ENCODE data around the gene ABHD12. TPM values are rescaled to one million over a fixed set of nuclear protein-coding genes. Genes with fewer than 3 reads are reported as not detected.

Gene ABHD12
- polyA plus RNA-seq, 1 donor = 45.8 TPM

DNA sequence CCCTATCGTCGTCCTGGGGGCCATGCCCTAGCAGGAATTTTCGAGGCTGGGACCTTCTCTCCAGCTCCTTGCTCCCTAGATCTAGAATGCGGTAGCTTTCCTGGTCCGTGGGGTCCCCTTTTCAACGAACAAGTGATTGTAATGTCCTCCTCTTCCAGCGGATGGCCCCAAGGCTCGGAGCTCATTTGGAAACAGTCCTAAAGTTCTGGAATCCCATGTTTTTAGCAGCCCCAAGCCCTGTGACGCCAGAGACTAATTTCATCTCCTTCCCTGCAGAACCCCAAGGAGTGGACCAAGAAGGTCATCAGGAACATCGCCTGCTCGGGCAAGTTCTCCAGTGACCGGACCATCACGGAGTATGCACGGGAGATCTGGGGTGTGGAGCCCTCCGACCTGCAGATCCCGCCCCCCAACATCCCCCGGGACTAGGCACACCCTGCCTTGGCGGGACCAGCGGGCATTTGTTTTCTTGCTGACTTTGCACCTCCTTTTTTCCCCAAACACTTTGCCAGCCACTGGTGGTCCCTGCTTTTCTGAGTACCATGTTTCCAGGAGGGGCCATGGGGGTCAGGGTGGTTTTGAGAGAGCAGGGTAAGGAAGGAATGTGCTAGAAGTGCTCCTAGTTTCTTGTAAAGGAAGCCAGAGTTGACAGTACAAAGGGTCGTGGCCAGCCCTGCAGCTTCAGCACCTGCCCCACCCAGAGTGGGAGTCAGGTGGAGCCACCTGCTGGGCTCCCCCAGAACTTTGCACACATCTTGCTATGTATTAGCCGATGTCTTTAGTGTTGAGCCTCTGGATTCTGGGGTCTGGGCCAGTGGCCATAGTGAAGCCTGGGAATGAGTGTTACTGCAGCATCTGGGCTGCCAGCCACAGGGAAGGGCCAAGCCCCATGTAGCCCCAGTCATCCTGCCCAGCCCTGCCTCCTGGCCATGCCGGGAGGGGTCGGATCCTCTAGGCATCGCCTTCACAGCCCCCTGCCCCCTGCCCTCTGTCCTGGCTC lies 94.2 kb downstream of the ABHD12 start:
- H3K9me3 ChIP-seq (ENCODE audit: control insufficient read depth, low read depth, low read length) = no peaks in the 10 kb centered on the region
- DNase-seq = peak; percentile 40 to 45
- peaks cover 81% of the 10 kb centered on the region for H3K36me3 ChIP-seq (ENCODE audit: control insufficient read depth, insufficient read depth, low read length)
- no peak overlapping the region for H3K4me3 ChIP-seq (ENCODE audit: low read length)
- peak overlapping the region; percentile 5 for H3K27ac ChIP-seq (ENCODE audit: low read length)
- H3K4me1 ChIP-seq (ENCODE audit: control insufficient read depth, insufficient read depth, low read length) = peaks cover 7% of the 10 kb centered on the region
- no CpG with 5 or more reads among the region's 24 CpGs for WGBS (ENCODE audit: insufficient coverage, low lambda C conversion rate)
- no peaks in the 10 kb centered on the region for H3K27me3 ChIP-seq (ENCODE audit: control insufficient read depth, insufficient read depth, low read length)

DNA sequence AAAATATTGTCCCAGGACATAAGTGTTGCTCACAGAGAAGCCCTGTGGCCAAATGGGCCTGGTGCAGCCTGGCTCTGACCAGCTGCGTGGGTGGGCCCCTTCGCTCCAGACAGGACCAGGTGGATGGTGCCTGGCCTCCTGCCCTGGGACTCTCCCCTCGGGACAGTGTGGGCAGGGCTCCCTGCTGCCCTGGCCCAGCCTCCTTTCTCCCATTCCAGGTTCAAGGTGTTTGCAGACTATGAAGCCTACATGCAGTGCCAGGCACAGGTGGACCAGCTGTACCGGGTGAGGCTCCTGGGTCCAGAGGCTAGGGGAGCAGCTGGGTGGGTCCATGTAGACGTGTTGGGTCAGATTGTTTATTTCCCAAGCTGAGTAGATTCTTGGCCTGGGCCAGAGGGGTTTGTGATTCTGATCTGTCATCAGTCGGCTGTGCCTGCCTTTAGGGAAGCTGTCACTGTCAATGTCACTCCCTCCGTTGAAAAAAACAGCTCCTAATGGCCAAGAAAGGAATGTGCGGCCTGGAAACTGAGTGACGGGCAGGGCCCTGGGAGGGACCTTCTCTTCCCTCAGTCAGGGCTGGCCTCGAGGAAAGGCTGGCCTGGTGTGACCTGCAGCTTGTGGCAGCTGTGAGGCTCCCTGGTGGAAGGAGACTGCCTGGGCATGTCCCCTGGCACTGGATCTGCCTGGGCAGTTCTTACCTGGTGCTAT lies 95.1 kb downstream of the ABHD12 start:
- Histone ChIP-seq H3K4me3 (ENCODE audit: low read length) (no peak overlapping the region), H3K27me3 (ENCODE audit: control insufficient read depth, insufficient read depth, low read length) (no peaks in the 10 kb centered on the region), H3K9me3 (ENCODE audit: control insufficient read depth, low read depth, low read length) (no peaks in the 10 kb centered on the region), H3K27ac (ENCODE audit: low read length) (no peak overlapping the region), H3K4me1 (ENCODE audit: control insufficient read depth, insufficient read depth, low read length) (peaks cover 7% of the 10 kb centered on the region), H3K36me3 (ENCODE audit: control insufficient read depth, insufficient read depth, low read length) (peaks cover 79% of the 10 kb centered on the region)
- DNase-seq = peak; percentile 26 to 37
- WGBS (ENCODE audit: insufficient coverage, low lambda C conversion rate) = no CpG with 5 or more reads among the region's 10 CpGs

DNA sequence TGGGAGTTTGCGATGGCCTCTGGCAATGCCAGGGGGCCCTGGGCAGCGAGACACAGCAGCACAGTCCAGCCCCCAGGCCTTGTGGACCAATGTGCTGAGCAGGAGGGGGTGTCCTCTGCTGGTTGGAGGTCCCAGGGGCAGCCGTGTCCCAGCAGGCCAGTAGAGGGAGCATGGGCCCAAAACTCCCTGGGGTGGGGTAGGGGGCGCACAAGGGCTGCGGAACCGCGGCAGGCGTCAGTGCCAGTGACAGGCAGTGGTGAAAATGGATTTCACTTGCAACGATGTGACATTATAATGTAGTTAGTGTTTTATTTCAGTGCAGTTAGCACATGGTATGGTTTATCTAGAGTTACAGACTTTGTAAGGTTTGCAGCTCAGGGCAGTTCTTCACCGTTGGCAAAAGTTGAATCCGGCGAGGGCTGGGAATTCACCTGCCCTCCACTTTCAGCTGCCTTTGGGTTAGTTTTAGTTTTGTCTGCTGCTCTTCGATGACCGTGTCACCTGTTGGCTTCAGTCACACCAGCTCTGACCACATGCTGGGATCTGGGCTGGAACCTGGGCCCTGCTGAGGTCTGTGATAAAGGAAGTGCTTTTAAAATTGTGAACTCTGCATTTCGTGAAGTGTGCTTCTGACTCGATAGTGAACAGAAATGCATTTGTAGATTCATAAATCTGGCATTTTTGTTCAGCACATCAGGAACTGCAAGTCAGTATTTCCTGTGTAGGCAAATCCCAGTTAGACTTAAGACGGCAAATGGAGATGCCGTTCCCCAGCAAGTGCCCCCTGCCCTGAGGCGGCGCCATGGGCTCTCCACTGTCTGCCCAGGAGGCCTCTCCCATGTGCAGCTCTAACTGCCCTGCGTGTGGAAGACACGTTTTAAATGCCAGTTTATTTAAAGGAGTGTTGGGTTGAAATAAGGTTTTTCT lies 95.9 kb downstream of the ABHD12 start:
- Histone ChIP-seq H3K36me3 (ENCODE audit: control insufficient read depth, insufficient read depth, low read length) (peaks cover 79% of the 10 kb centered on the region), H3K4me3 (ENCODE audit: low read length) (no peak overlapping the region), H3K4me1 (ENCODE audit: control insufficient read depth, insufficient read depth, low read length) (peaks cover 7% of the 10 kb centered on the region), H3K27me3 (ENCODE audit: control insufficient read depth, insufficient read depth, low read length) (no peaks in the 10 kb centered on the region), H3K27ac (ENCODE audit: low read length) (no peak overlapping the region), H3K9me3 (ENCODE audit: control insufficient read depth, low read depth, low read length) (no peaks in the 10 kb centered on the region)
- no CpG with 5 or more reads among the region's 22 CpGs for WGBS (ENCODE audit: insufficient coverage, low lambda C conversion rate)
- peak; percentile 33 to 45 for DNase-seq

DNA sequence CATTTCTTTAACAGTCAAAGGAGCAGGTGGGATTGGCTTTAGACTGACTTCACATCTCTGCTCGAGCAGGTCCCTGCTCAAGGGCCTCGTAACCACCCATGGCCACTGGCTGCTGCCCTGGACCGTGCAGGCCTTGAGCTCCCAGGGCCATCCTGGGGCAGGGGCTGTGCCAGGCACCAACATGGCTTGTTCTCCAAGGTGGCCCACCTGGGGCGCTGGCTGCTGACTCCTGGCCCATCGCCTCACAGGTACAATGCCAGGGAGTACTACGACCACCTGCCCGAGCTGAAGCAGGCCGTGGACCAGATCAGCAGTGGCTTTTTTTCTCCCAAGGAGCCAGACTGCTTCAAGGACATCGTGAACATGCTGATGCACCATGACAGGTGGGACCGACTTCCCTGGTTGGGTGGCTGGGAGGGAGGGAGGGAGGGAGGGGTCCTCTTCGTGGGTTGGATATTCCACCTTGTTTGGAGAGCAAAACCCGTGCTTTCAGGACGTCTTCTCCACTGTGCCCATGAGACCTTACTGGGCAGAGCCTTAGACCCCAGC lies 96.7 kb downstream of the ABHD12 start:
- Histone ChIP-seq H3K9me3 (ENCODE audit: control insufficient read depth, low read depth, low read length) (no peaks in the 10 kb centered on the region), H3K4me1 (ENCODE audit: control insufficient read depth, insufficient read depth, low read length) (peaks cover 7% of the 10 kb centered on the region), H3K27ac (ENCODE audit: low read length) (no peak overlapping the region), H3K27me3 (ENCODE audit: control insufficient read depth, insufficient read depth, low read length) (no peaks in the 10 kb centered on the region), H3K4me3 (ENCODE audit: low read length) (no peak overlapping the region), H3K36me3 (ENCODE audit: control insufficient read depth, insufficient read depth, low read length) (peaks cover 75% of the 10 kb centered on the region)
- no CpG with 5 or more reads among the region's 13 CpGs for WGBS (ENCODE audit: insufficient coverage, low lambda C conversion rate)
- no peak for DNase-seq

DNA sequence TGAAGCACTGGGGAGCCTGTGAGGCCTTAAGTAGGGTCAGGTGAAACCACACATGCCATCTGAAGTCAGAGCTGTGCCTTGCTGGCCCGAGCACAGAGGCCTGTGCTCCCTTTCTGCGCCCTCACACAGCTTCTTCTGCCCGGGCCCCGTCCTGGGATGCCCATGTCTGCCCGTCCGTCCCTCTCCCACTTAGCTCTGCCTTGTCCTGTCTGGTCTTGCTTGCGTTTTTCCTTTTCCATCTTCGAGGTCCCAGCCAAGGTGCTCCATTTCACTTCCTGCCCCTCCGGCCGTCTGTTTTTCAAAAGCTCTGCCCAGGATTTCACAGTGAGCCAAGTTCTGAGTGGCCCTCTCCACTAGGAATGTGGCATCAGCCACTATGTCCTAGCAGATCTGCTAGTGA lies 97.1 kb downstream of the ABHD12 start:
- Histone ChIP-seq H3K4me1 (ENCODE audit: control insufficient read depth, insufficient read depth, low read length) (peaks cover 7% of the 10 kb centered on the region), H3K27ac (ENCODE audit: low read length) (no peak overlapping the region), H3K4me3 (ENCODE audit: low read length) (no peak overlapping the region), H3K36me3 (ENCODE audit: control insufficient read depth, insufficient read depth, low read length) (peaks cover 74% of the 10 kb centered on the region), H3K27me3 (ENCODE audit: control insufficient read depth, insufficient read depth, low read length) (no peaks in the 10 kb centered on the region), H3K9me3 (ENCODE audit: control insufficient read depth, low read depth, low read length) (no peaks in the 10 kb centered on the region)
- DNase-seq = no peak
- no CpG with 5 or more reads among the region's 10 CpGs for WGBS (ENCODE audit: insufficient coverage, low lambda C conversion rate)

DNA sequence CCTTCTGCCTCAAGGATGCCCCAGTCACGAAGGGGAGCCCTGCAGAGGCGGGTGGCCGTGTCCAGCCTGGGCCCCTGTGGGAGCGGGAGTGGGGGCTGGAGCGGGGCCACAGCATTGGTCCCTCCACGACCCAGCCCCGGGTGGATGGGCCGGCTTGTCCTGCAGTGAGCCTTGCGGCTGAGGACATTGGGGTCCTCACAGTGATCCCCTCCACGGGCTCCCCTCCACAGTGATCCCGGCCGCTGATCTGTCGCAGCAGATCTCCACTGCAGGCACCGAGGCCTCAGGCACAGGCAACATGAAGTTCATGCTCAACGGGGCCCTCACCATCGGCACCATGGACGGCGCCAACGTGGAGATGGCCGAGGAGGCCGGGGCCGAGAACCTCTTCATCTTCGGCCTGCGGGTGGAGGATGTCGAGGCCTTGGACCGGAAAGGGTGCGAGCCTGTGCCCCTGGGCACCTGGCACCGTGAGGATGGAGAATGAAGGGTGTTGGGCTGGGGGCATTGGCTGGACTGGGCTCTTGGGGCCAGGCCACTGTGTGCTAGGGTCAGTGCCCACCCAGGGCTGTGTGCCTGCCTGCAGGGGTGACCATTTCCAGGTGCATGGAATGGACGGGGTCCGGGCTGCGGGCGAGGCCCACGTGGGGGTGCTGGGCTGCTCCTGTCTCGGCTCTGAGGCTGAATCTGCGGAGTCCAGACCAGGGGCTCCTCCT lies 98.3 kb downstream of the ABHD12 start:
- WGBS (ENCODE audit: insufficient coverage, low lambda C conversion rate) = no CpG with 5 or more reads among the region's 35 CpGs
- Histone ChIP-seq H3K27me3 (ENCODE audit: control insufficient read depth, insufficient read depth, low read length) (no peaks in the 10 kb centered on the region), H3K27ac (ENCODE audit: low read length) (no peak overlapping the region), H3K9me3 (ENCODE audit: control insufficient read depth, low read depth, low read length) (no peaks in the 10 kb centered on the region), H3K4me1 (ENCODE audit: control insufficient read depth, insufficient read depth, low read length) (peaks cover 7% of the 10 kb centered on the region), H3K4me3 (ENCODE audit: low read length) (no peak overlapping the region), H3K36me3 (ENCODE audit: control insufficient read depth, insufficient read depth, low read length) (peaks cover 76% of the 10 kb centered on the region)
- no peak for DNase-seq

DNA sequence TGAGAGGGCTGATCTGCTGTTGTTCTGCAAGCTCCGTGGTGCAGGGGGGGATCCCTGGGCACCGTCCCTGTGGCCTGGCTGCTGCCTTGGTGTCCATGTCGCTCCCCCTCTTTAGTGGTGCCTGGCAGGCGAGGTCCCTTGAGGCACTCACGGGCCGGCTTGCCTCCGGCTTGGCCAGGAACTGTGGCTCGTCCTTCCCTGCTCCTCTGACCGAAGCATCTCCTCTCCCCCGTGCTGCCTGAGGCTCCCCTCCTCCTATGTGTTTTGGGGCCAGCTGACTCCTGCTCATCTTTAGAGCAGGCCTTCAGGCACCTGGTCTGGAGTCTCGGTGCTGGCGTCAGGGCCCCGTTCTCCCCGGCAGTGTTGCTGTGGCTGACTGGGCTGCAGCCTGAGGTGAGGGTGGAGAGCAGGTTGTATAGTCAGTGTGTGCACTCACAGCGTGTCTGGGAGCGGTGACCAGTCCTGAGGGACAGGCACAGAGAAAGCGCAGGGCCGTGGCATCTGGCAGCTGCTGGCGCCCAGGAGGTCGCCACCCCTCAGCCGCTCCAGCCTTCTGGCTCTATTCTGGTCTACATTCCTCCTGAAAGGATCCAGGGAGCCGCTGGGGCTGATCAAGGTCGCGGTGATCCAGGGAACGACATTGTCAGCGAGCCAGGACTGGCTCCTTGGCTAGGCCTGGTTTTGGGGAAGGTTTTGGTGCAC lies 99.1 kb downstream of the ABHD12 start:
- WGBS (ENCODE audit: insufficient coverage, low lambda C conversion rate) = no CpG with 5 or more reads among the region's 26 CpGs
- H3K27ac ChIP-seq (ENCODE audit: low read length) = no peak overlapping the region
- no peaks in the 10 kb centered on the region for H3K9me3 ChIP-seq (ENCODE audit: control insufficient read depth, low read depth, low read length)
- DNase-seq = no peak
- no peak overlapping the region for H3K4me3 ChIP-seq (ENCODE audit: low read length)
- peaks cover 76% of the 10 kb centered on the region for H3K36me3 ChIP-seq (ENCODE audit: control insufficient read depth, insufficient read depth, low read length)
- peaks cover 4% of the 10 kb centered on the region for H3K4me1 ChIP-seq (ENCODE audit: control insufficient read depth, insufficient read depth, low read length)
- H3K27me3 ChIP-seq (ENCODE audit: control insufficient read depth, insufficient read depth, low read length) = no peaks in the 10 kb centered on the region

DNA sequence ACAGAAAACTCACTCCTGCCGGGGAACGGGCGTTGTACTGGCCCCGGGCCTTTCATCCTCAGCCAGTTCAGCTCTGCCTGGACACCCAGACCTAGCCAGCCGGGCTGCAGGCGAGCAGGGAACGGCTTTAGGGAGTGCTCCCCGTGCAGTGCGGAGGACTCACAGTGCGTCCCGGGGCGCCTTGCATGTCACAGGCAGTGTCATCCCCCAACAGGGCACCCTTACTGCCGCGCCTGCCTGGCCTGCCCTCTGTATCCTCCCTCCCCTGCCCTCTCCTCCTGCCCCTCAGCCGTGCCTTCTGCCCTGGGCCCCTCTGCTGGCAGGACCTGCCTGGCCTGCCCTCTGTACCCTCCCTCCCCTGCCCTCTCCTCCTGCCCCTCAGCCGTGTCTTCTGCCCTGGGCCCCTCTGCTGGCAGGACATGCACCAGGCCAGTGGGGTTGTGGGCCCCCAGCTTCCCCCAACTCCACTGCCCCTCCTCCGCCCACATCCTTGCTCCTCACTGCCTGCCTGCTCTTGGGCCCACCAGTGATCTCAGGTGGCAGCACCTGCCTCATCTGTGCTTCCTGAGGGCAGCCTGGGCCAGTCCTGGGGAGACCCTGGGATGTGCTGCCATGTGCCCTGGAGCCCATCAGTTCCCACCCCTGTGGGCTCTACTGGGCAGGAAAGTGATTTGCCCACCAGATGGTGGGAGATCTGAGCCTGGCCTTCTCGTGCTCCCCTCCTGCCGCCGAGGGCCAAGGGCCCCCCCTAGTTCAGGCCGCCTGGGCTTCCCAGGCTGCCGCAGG lies 99.8 kb downstream of the ABHD12 start:
- DNase-seq = no peak
- Histone ChIP-seq H3K27me3 (ENCODE audit: control insufficient read depth, insufficient read depth, low read length) (no peaks in the 10 kb centered on the region), H3K9me3 (ENCODE audit: control insufficient read depth, low read depth, low read length) (no peaks in the 10 kb centered on the region), H3K4me3 (ENCODE audit: low read length) (no peak overlapping the region), H3K36me3 (ENCODE audit: control insufficient read depth, insufficient read depth, low read length) (peaks cover 77% of the 10 kb centered on the region), H3K4me1 (ENCODE audit: control insufficient read depth, insufficient read depth, low read length) (peaks cover 4% of the 10 kb centered on the region), H3K27ac (ENCODE audit: low read length) (no peak overlapping the region)
- WGBS (ENCODE audit: insufficient coverage, low lambda C conversion rate) = no CpG with 5 or more reads among the region's 22 CpGs

All from large intestine (tissue), 3 donors.